ENCODE data around the gene SERF2.

DNA sequence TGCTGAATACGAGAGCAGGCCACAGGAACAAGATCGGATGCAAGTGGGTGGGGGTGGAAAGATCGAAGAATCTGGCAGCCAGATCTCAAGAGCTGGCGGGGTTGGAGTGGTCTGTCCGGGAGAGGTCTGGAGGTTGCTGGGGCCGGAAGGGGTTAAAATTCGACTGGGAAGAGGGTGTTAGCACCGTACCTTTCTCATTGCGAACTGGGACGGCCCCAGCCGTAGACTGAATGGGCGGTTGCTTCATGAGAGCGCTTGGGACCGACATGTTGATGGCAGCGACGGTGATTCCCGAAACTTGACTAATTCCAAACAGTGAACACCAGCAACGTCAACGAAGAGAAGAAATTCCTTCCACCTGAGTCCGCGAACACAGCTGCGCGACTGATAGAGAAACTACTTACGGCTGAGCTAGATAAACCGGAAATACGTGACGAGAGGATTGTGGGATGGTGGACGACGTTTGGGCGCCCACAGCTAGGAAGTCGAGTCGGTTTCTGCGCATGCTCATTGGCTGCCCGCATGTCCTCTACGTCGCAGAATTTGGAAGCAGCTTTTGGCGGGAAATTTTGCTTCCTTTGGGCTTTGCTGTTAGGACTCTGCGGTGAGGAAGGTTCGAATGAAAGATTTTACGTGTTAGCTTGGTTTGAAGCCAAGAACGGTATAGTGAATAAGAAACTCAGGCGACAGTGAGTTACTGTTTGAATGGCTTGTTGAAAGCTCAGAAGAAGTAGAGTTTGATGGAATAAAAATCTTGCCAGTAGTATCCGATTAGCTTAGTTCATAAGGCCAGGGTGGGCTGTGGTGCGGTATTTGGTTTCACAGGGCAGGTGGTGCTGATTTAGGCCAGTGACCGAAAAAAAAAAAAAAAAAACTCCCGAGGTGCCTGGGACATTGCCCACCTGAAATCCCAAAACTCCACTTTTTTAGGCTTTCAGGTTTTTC is 32.5 kb downstream of the SERF2 start, which contains the start of gene MFAP1:
- TF ChIP-seq POLR2A (IDR thresholded peaks at IDR 0.05) = peak in 3 of 4 donors; percentile 59 to 91 (median 85)
- TF ChIP-seq, protein P1, sequence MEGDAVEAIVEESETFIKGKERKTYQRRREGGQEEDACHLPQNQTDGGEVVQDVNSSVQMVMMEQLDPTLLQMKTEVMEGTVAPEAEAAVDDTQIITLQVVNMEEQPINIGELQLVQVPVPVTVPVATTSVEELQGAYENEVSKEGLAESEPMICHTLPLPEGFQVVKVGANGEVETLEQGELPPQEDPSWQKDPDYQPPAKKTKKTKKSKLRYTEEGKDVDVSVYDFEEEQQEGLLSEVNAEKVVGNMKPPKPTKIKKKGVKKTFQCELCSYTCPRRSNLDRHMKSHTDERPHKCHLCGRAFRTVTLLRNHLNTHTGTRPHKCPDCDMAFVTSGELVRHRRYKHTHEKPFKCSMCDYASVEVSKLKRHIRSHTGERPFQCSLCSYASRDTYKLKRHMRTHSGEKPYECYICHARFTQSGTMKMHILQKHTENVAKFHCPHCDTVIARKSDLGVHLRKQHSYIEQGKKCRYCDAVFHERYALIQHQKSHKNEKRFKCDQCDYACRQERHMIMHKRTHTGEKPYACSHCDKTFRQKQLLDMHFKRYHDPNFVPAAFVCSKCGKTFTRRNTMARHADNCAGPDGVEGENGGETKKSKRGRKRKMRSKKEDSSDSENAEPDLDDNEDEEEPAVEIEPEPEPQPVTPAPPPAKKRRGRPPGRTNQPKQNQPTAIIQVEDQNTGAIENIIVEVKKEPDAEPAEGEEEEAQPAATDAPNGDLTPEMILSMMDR (IDR thresholded peaks at IDR 0.05) = peak in 1 of 6 experiments; percentile 41
